IPS DF 4.7 (cell line): ENCODE measurements around the gene SLC2A4.
"Not testable (repeated sequence)": the region's sequence is repeated elsewhere in the genome, so short reads cannot be mapped to it uniquely, and the experiment has no call there.

Experiments used
- DNase-seq: peaks from one replicate; pipeline ENCODE4 v3.0.0-alpha.2; 2013; ENCODE audit warnings: low spot score; ENCODE audit errors: extremely low read depth

Gene SLC2A4

GRCh38 chr17:7323731-7324437 is 42.4 kb downstream of the SLC2A4 start:
- DNase-seq: no peak

GRCh38 chr17:7324438-7324779 is 42.9 kb downstream of the SLC2A4 start:
- DNase-seq: no peak

- DNase-seq: no peak
Measured at GRCh38 chr17:7325031-7325528, 43.6 kb downstream of the SLC2A4 start.

- DNase-seq: no peak
Measured at GRCh38 chr17:7326186-7326585, 44.7 kb downstream of the SLC2A4 start.

GRCh38 chr17:7327056-7327455 is 45.5 kb downstream of the SLC2A4 start:
- no peak for DNase-seq

GRCh38 chr17:7327501-7327900 is 46.0 kb downstream of the SLC2A4 start:
- no peak for DNase-seq

GRCh38 chr17:7328009-7328408 is 46.5 kb downstream of the SLC2A4 start:
- no peak for DNase-seq

- DNase-seq: no peak
Measured at GRCh38 chr17:7328840-7329373, 47.4 kb downstream of the SLC2A4 start, which contains the start of gene NEURL4. Gene NEURL4 (minus strand): TSS chr17:7329335. CDS start chr17:7329312, 23 bp downstream.

GRCh38 chr17:7329374-7329996 is 48.0 kb downstream of the SLC2A4 start:
- DNase-seq: no peak

GRCh38 chr17:7329997-7330637 is 48.6 kb downstream of the SLC2A4 start:
- DNase-seq: no peak

GRCh38 chr17:7330638-7331015 is 49.1 kb downstream of the SLC2A4 start:
- DNase-seq: no peak

GRCh38 chr17:7332111-7332510 is 50.6 kb downstream of the SLC2A4 start:
- no peak for DNase-seq

- not testable (repeated sequence) for DNase-seq
Measured at GRCh38 chr17:7332600-7333069, 51.1 kb downstream of the SLC2A4 start.

- no peak for DNase-seq
Measured at GRCh38 chr17:7334938-7335538, 53.5 kb downstream of the SLC2A4 start.

GRCh38 chr17:7335765-7336164 is 54.2 kb downstream of the SLC2A4 start:
- DNase-seq: not testable (repeated sequence)

GRCh38 chr17:7336240-7337175 is 55.0 kb downstream of the SLC2A4 start, which contains the start of gene ACAP1:
Gene ACAP1 (plus strand): TSS chr17:7336529. CDS start chr17:7336735, 206 bp downstream.
- DNase-seq: no peak

- not testable (repeated sequence) for DNase-seq
Measured at GRCh38 chr17:7337600-7337999, 56.1 kb downstream of the SLC2A4 start.
